Body of pancreas (tissue), 4 donors: Measurements from ENCODE around the gene B4GALNT3.

Source experiments
- CTCF ChIP-seq, 7 experiments: fragments of 450-650 bp in 4 of 7; fragments of 200-600 bp in 3 of 7; sonication (generic) in 3 of 7; IDR thresholded peaks; one replicate each; pipeline ENCODE4 v1.5.1; 2016 to 2019; ENCODE audit warnings: antibody characterized with exemption in 7 of 7
- POLR2A ChIP-seq, 3 donors: fragments of 450-650 bp; IDR thresholded peaks; one replicate each; pipeline ENCODE4 v1.6.1; 2016; ENCODE audit warnings: antibody characterized with exemption in 3 of 3, mild to moderate bottlenecking in 2 of 3

- no peak for TF ChIP-seq CTCF (IDR thresholded peaks at IDR 0.05)
- no peak for TF ChIP-seq POLR2A (IDR thresholded peaks at IDR 0.05)
These were observed 44.9 kb upstream of the B4GALNT3 start for GRCh38 chr12:414859-415258.
